ENCODE data around the gene SOX6. TPM values are rescaled to one million over a fixed set of nuclear protein-coding genes. Genes with fewer than 3 reads are reported as not detected.
A peak's percentile ranks its signal among the peaks of the same experiment; 100 is the strongest.

SOX6 gene
- total RNA-seq, 8 experiments from 2014 or later: 0.92 to 25.7 (median 3.6) TPM

DNA sequence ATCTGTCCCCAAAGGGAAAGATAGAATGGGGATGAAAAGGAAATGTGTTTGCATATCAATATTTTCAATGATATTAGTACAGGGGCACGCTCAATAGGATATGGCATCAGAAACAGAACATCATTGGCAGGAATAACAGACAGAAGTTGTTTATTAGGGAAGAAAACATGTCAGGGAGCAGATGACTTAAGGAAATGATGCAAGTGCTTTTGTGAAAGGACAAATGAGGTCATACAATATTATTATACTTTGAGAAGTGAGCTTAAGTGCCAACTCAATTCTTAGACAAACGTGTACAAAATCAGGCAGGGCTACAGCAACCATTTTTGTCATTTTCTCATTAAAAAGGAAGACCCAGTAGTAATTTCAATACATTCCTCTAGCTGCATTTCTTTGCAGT, 388.4 kb downstream of the SOX6 start:
- in situ Hi-C loops (cut with MboI; ENCODE audit: low pct_unique_long_range_greater_than_20kb in 2 of 9, low sequenced_read_pairs in 9 of 9, unreplicated experiment in 9 of 9): no loop called here
- ATAC-seq (replicated peaks in 6 of 8): peak in 3 of 8 experiments; percentile 6 to 48 (median 36)
- Histone ChIP-seq H3K27ac (no peak overlapping the region), H3K4me3 (no peak overlapping the region), H3K4me1 (replicated peaks in 1 of 2) (peaks cover 20% of the 10 kb centered on the region in 2 donors)
- 60 to 80% (median 67%) methylated on average over 1 to 2 of the region's 2 CpGs; no CpG with 5 or more reads in 4 of the 10 experiments for WGBS, 10 experiments

DNA sequence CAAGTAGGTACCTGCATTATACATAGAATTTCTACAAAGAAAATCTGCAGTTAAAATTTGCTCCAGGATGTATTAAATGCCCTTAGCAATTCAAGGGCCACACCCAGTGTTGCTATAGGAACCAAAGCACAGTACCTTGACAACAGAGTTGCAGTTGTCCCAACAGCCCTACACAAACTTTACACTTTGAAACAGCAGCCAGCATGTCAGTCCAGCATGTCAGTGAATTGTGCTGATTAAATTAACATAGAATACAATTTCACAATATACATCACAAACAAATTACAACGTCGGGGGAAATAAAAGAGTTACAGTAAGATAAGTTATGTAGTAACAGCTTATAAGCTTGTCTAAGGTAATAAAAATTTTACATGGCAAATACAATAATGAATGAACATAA, 389.2 kb downstream of the SOX6 start:
- Histone ChIP-seq H3K27ac (no peak overlapping the region), H3K4me3 (no peak overlapping the region), H3K4me1 (replicated peaks in 1 of 2) (peaks cover 20% of the 10 kb centered on the region in 2 donors)
- 27 to 100% (median 67%) methylated on average over 1 to 2 of the region's 2 CpGs; no CpG with 5 or more reads in 1 of the 10 experiments for WGBS, 10 experiments
- in situ Hi-C loops (cut with MboI; ENCODE audit: low pct_unique_long_range_greater_than_20kb in 2 of 9, low sequenced_read_pairs in 9 of 9, unreplicated experiment in 9 of 9): no loop called here
- ATAC-seq (replicated peaks in 6 of 8): peak in 4 of 8 experiments; percentile 44 to 92 (median 88)

DNA sequence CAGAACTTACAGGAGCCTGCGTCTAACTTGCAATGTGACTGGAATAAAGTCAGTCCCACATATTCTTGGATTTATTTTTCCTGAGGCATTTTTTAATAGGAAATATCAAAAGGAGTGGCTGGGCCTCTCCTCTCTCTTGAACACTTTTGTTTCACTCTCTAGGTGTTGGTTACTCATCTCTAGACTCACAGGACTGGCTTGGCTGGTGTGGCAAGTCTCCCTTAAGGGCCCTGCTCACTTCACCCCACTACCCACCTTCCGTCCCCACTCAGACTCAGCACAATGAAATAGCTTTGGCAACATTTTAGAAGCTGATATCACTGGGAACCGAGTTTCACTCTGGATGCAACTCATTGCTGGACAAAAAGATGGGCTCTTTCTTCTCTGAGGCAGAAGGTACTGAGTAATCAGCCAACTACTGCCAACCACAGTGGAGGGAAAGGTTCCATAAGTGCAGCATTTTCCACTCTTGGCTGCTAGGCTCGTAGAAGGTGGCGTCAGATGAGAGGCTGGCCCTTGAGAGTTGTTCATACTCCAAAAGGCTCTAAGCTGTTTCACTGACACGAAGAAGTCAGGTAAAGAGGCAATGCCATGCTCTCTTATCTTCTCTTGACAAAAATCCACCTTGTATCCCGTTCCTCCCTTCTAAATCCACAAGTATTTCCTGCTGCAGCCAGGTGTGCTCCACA, 390.6 kb downstream of the SOX6 start:
- Histone ChIP-seq H3K4me1 (replicated peaks in 1 of 2) (peaks cover 20% of the 10 kb centered on the region in 2 donors), H3K4me3 (no peak overlapping the region), H3K27ac (no peak overlapping the region)
- ATAC-seq (replicated peaks in 6 of 8): no peak
- in situ Hi-C loops (cut with MboI; ENCODE audit: low pct_unique_long_range_greater_than_20kb in 2 of 9, low sequenced_read_pairs in 9 of 9, unreplicated experiment in 9 of 9): no loop called here
- WGBS, 10 experiments: 29 to 100% (median 97%) methylated on average over 1 to 7 of the region's 7 CpGs; no CpG with 5 or more reads in 1 of the 10 experiments

DNA sequence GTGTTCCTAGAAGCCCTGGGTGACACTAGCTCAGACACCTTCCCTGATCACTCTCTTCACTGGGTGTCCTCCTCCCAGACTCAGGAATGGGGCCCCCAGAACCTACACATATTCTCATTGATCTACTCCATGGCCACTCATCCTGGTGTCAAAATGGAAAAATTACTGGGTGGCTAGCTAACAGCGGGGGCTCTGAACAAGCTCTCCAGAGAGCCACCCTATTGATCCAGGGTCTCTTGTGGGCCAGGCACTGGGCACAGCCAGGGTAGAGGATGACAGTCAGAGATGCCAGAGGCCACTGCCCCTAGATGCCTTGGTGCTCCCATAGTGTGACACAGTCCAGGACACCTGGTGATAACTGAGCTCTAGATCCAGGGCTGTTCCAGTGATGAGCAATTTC, 393.1 kb downstream of the SOX6 start:
- no peak for ATAC-seq (replicated peaks in 6 of 8)
- in situ Hi-C loops (cut with MboI; ENCODE audit: low pct_unique_long_range_greater_than_20kb in 2 of 9, low sequenced_read_pairs in 9 of 9, unreplicated experiment in 9 of 9): no loop called here
- Histone ChIP-seq H3K4me1 (replicated peaks in 1 of 2) (peaks cover 5 to 11% of the 10 kb centered on the region in 2 donors), H3K27ac (no peak overlapping the region), H3K4me3 (no peak overlapping the region)
- 83 to 100% (median 100%) methylated on average over 1 of the region's 1 CpG; no CpG with 5 or more reads in 7 of the 10 experiments for WGBS, 10 experiments

DNA sequence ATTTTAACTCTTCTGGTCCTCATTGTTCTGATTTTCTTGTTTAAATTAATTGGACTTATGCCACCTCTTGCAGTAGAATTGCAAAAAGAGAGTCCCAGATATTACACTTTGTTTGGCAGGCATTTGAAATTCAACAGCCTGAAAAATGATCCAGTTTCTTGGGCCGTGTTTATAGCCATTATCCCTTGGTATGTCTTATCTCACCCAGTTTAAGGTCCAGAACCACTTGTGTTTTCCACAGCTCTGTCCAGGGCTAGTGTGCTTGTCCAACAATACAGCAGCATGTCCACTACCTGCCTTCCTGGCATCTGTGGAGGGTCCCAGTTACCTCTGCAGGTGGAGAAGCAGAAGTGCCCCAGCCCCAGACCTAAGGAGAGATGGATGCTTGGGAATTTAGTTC, 397.4 kb downstream of the SOX6 start:
- H3K27ac ChIP-seq: no peak overlapping the region
- no peak overlapping the region for H3K4me3 ChIP-seq
- WGBS, 10 experiments: 0 to 86% (median 50%) methylated on average over 1 of the region's 1 CpG; no CpG with 5 or more reads in 2 of the 10 experiments
- no peaks in the 10 kb centered on the region for H3K4me1 ChIP-seq (replicated peaks in 1 of 2)
- ATAC-seq (replicated peaks in 6 of 8): no peak
- in situ Hi-C loops (cut with MboI; ENCODE audit: low pct_unique_long_range_greater_than_20kb in 2 of 9, low sequenced_read_pairs in 9 of 9, unreplicated experiment in 9 of 9): no loop called here

DNA sequence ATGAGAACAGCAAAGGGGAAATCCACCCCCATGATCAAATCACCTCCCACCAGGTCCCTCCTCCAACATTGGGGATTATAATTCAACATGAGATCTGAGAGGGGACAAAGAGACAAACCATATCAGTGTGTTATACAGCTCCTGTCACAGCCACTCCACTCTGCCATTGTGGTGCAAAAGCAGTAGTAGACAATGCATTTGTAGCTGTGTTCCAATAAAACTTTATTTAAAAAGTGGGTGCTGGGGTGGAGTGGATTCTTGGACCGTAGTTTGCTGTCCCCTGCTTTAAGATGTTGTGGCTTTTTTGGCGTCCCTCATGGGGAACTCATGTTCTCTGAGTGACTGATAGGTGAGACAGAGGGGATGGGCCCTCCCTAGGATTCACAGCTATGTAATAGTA, 399.1 kb downstream of the SOX6 start:
- in situ Hi-C loops (cut with MboI; ENCODE audit: low pct_unique_long_range_greater_than_20kb in 2 of 9, low sequenced_read_pairs in 9 of 9, unreplicated experiment in 9 of 9): no loop called here
- H3K4me1 ChIP-seq (replicated peaks in 1 of 2): no peaks in the 10 kb centered on the region
- no peak overlapping the region for H3K4me3 ChIP-seq
- no peak for ATAC-seq (replicated peaks in 6 of 8)
- WGBS, 10 experiments: 0 to 85% (median 20%) methylated on average over 1 to 2 of the region's 2 CpGs; no CpG with 5 or more reads in 5 of the 10 experiments
- no peak overlapping the region for H3K27ac ChIP-seq

DNA sequence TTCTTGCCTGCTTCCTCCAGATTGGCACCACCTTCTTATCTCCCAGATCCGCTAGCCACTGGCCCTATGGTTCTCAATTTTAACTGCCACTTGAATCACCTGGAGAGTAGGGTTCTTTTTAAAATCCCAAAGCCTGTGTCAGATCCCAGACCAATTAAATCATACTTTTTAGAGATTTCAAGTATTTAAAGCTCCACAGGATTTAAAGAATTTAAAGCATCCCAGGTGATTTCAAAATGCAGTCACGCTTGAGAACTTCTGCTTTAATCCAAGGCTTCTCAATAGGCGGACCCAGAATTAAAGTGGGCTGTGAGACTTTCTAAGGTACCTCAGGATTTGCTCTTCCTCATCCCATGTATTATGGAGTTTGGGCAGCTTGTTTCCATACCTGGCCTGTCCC, 400.0 kb downstream of the SOX6 start:
- Histone ChIP-seq H3K27ac (no peak overlapping the region), H3K4me3 (no peak overlapping the region), H3K4me1 (replicated peaks in 1 of 2) (no peaks in the 10 kb centered on the region)
- ATAC-seq (replicated peaks in 6 of 8): no peak
- in situ Hi-C loops (cut with MboI; ENCODE audit: low pct_unique_long_range_greater_than_20kb in 2 of 9, low sequenced_read_pairs in 9 of 9, unreplicated experiment in 9 of 9): no loop called here
- 0 to 100% (median 94%) methylated on average over 1 to 3 of the region's 3 CpGs; no CpG with 5 or more reads in 1 of the 10 experiments for WGBS, 10 experiments

DNA sequence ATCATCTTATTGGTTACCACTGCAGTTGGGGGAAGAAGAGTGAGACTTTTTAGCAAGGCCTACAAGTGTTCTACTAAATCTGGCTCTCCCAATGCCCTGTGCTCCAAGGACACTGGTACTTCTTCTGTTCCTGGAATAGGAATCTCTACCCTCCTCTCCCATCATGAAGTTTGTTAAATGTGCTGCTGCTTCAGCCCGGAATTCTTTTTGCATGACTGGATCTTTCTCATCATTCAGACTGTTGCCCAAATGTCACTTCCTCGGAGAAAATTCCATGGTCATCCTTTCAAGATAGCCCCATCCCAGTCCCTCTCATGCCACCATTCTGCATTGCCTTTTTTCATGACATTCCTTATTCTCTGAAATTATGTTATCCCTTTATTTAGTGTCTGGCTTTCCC, 400.8 kb downstream of the SOX6 start:
- in situ Hi-C loops (cut with MboI; ENCODE audit: low pct_unique_long_range_greater_than_20kb in 2 of 9, low sequenced_read_pairs in 9 of 9, unreplicated experiment in 9 of 9): no loop called here
- H3K4me1 ChIP-seq (replicated peaks in 1 of 2): no peaks in the 10 kb centered on the region
- ATAC-seq (replicated peaks in 6 of 8): no peak

DNA sequence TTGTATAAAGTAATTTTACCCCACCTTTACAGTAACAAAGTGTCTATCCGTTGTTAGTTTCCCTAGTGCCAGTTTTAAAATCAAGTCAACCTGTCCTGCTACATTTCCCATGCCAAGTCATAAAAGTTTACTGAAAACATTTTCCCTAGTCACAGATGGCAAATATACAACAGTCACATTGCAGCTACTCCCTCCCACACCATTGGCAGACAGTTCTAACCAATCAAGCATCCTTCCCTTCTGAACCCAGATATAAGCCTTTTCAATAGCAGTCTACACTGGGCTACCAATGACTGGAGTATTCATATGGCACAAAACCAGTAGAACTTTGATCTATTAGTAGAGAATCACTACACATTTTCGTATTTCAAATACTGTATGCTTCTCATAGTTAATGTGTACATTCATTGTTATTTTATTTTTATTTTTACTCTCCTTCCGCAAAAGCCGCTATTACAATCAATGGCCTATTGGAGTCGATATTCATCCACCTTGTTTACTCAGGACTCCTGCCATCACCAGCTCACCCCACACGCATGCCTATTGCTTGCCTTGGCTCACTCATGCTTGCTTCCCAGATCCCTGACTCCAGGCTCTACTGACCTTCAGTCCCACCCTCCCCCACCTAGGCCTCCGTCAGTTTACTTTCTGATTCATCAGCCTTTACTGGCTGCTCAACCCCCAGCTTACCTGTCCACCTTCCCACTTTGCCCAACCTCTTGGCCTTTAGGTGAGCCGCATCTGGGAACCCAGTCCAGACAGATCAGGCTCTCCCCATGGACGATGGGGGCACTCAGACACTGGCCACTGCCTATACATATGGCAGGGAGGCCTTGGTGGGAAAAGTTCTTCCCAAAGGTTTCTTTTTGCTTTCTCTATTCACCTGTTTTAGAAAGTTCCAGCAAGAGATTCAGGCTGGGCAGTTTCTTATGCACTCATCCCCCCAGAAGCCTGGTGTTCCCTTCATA, 408.4 kb downstream of the SOX6 start:
- H3K27ac ChIP-seq: no peak overlapping the region
- no peak overlapping the region for H3K4me3 ChIP-seq
- ATAC-seq (replicated peaks in 6 of 8): no peak
- no peaks in the 10 kb centered on the region for H3K4me1 ChIP-seq (replicated peaks in 1 of 2)
- in situ Hi-C loops (cut with MboI; ENCODE audit: low pct_unique_long_range_greater_than_20kb in 2 of 9, low sequenced_read_pairs in 9 of 9, unreplicated experiment in 9 of 9): no loop called here
- WGBS, 10 experiments: 50 to 94% (median 78%) methylated on average over 2 to 9 of the region's 9 CpGs

More for the DNA sequence above, 400.8 kb downstream of the SOX6 start:
- Histone ChIP-seq H3K27ac (no peak overlapping the region), H3K4me3 (no peak overlapping the region)
- WGBS, 10 experiments: 7 to 100% (median 73%) methylated on average over 1 to 2 of the region's 2 CpGs

DNA sequence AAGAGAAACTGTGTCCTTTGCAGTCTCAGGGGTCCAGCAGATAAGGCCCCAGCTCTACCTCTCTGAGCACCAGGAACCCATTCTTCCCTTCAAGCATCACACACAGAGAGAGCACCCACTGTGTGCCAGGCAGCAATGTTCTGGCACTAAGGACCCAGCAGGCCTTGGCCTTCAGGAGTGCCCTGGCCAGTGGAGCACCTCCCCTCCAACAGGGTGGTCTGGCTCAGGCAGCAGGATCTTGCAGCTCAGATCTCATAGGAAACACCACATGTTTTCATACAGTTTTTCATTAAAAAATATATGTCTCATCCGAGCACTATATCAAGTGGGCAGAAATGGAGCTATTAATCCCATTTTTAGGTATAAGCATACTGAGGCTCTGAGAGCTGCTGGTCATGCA, 410.6 kb downstream of the SOX6 start:
- Histone ChIP-seq H3K4me1 (replicated peaks in 1 of 2) (no peaks in the 10 kb centered on the region), H3K27ac (no peak overlapping the region), H3K4me3 (no peak overlapping the region)
- WGBS, 10 experiments: 0 to 100% (median 62%) methylated on average over 1 of the region's 1 CpG; no CpG with 5 or more reads in 6 of the 10 experiments
- ATAC-seq (replicated peaks in 6 of 8): no peak
- in situ Hi-C loops (cut with MboI; ENCODE audit: low pct_unique_long_range_greater_than_20kb in 2 of 9, low sequenced_read_pairs in 9 of 9, unreplicated experiment in 9 of 9): no loop called here

DNA sequence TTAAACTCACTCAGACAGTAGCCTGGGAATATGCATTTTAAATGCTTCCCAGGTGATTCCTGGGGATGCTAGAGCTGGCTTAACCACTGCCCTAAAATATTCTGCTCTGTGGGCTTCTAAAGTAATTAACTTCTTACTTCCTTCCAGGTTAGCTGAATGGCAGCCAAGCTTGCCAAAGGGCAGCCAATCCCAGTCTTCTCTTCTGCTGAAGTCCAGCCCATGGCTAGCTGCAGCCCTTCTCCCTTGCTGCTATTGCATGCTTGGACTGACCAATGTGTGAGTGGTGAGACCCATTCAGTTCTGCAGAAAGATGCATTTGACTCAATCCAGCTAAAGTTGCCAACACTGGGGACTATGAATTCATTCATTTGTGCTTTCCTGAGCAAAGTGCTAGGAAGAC, 411.9 kb downstream of the SOX6 start:
- Histone ChIP-seq H3K4me1 (replicated peaks in 1 of 2) (no peaks in the 10 kb centered on the region), H3K4me3 (no peak overlapping the region), H3K27ac (no peak overlapping the region)
- ATAC-seq (replicated peaks in 6 of 8): no peak
- in situ Hi-C loops (cut with MboI; ENCODE audit: low pct_unique_long_range_greater_than_20kb in 2 of 9, low sequenced_read_pairs in 9 of 9, unreplicated experiment in 9 of 9): no loop called here

DNA sequence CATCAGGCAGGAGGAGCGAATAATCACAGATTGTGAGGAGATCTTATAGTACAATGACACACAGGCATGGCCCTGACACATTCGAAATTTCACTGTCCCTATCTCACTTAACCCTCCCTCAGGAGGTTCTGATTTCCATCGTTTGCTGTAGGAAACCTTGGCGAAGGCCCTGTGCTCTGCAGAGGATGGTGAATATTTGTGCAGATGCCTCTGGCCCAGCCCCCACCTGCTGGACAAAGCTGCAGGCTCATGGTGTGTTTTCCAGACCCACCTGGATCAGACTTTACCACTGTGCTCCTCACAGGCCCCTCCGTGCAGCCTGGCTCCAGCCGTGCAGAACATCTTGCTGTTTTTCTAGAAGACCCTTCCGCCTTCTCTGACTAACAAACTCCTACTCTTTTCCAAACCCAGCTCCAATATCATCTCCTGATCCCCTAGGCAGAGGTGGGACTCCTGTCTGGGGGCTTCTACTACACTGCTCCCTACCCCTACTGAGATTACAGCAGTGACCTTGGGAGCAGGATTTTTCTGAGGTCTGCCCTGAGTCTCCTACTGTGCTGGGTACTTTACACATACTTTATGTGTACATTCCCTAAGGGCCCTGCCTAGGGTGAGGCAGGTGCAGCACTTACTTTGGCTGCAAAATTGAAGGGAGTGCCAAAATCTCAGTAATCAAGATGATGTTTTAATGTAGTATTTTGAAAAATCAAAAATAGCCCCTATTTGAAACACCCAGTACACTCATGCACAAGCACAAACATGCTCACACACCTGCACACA, 412.7 kb downstream of the SOX6 start:
- Histone ChIP-seq H3K4me1 (replicated peaks in 1 of 2) (no peaks in the 10 kb centered on the region), H3K27ac (no peak overlapping the region), H3K4me3 (no peak overlapping the region)
- peak in 2 of 8 experiments; percentile 24 to 27 for ATAC-seq (replicated peaks in 6 of 8)
- in situ Hi-C loops (cut with MboI; ENCODE audit: low pct_unique_long_range_greater_than_20kb in 2 of 9, low sequenced_read_pairs in 9 of 9, unreplicated experiment in 9 of 9): no loop called here
- 42 to 100% (median 78%) methylated on average over 1 to 7 of the region's 7 CpGs; no CpG with 5 or more reads in 3 of the 10 experiments for WGBS, 10 experiments

DNA sequence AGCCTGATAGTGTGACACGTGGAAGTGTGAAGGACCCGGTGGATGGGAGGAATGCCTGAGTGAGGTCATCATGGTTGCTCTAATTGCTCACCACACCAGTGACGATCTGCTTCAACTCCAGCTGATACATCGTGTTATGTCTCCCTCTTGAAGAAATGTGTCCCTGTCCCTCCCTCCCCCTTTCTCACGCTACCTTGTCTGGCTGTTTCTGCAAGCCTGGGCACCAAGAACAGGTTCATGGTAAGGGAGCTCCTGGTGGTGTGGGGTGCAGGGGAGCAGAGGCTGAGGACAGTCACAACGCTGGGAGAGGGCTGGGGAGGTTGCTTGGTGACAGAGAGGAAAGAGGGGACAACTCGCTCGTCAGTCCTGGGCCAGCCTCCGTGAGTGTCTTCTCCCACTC, 413.4 kb downstream of the SOX6 start:
- ATAC-seq (replicated peaks in 6 of 8): no peak
- in situ Hi-C loops (cut with MboI; ENCODE audit: low pct_unique_long_range_greater_than_20kb in 2 of 9, low sequenced_read_pairs in 9 of 9, unreplicated experiment in 9 of 9): no loop called here
- no peaks in the 10 kb centered on the region for H3K4me1 ChIP-seq (replicated peaks in 1 of 2)
- no peak overlapping the region for H3K27ac ChIP-seq
- no peak overlapping the region for H3K4me3 ChIP-seq
- WGBS, 10 experiments: 50 to 100% (median 77%) methylated on average over 1 to 6 of the region's 9 CpGs; no CpG with 5 or more reads in 4 of the 10 experiments

Data from motor neuron (in vitro differentiated cells).